Measurements from ENCODE around the gene TAF1C.

DNA sequence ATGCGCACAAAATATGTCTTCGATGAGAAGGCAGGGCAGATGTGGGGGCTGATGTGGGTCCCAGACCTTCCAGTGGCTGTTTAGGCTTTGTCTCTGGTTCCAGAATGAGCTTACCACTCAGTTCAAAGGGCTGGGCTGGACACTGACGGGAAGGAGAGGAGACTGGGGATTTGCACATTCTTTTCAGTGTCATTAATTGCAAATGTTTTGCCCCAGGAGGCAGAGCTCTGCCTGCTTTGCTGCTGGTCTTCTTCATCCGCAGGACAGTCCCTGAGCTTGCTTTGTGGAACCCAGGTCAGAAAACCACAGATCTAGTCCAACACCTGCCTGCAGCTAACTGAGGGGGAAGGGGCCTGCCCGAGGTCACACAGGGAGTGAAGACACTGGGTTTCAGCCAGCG, 32.1 kb upstream of the TAF1C start:
- no peak for TF ChIP-seq CTCF (IDR thresholded peaks at IDR 0.05)
- no peak for TF ChIP-seq POLR2A (IDR thresholded peaks at IDR 0.05)
